Lower lobe of right lung (tissue), 2 donors: ENCODE results near the gene SMIM7. TPM values are rescaled to one million over a fixed set of nuclear protein-coding genes. Genes with fewer than 3 reads are reported as not detected.

Experiments
- ATAC-seq, 2 donors: fragments of 200-7000 bp; cut with Tn5 transposase; one replicate each; pipeline ENCODE4 v1.9.1; 2020 to 2022; ENCODE audit warnings: mild to moderate bottlenecking in 2 of 2, moderate library complexity in 2 of 2
- DNase-seq: peaks from one replicate; pipeline ENCODE4 v3.0.0-alpha.2; 2020
- H3K27ac ChIP-seq: fragments of 200-600 bp; one replicate; pipeline ENCODE4 v1.8.0; 2022
- H3K27me3 ChIP-seq: fragments of 200-600 bp; one replicate; pipeline ENCODE4 v1.8.0; 2022; ENCODE audit warnings: low read depth
- H3K36me3 ChIP-seq: fragments of 200-600 bp; one replicate; pipeline ENCODE4 v1.8.0; 2022; ENCODE audit warnings: mild to moderate bottlenecking
- H3K4me1 ChIP-seq: fragments of 200-600 bp; one replicate; pipeline ENCODE4 v1.8.0; 2022
- H3K4me3 ChIP-seq: fragments of 200-600 bp; one replicate; pipeline ENCODE4 v1.8.0; 2022; ENCODE audit warnings: mild to moderate bottlenecking
- H3K9me3 ChIP-seq: fragments of 200-600 bp; one replicate; pipeline ENCODE4 v1.8.0; 2022
- intact Hi-C: fragments of 100-400 bp; cut with DNase I; formaldehyde crosslinking; loops from one replicate; pipeline ENCODE4 v1.11.0; 2022
- total RNA-seq: library from RNA; stranded (reverse); fragmentation: NEBNext Ultra II Directional; extraction: Animal tissue kit (Norgen Biotek cat#: 25700); gene quantifications from one replicate; pipeline ENCODE4 v1.2.1, GENCODE V29; 2021
- TF ChIP-seq, protein P1 (sequence below): fragments of 200-600 bp; IDR thresholded peaks from one replicate; pipeline ENCODE4 v1.8.0; 2022; ENCODE audit warnings: antibody characterized with exemption, mild to moderate bottlenecking
- donor health status: DM: no; HTN: yes; CAD: no; lungs with severe emphysema.

SMIM7 gene
- total RNA-seq, 1 donor from 2014 or later, result 70.5 TPM

DNA sequence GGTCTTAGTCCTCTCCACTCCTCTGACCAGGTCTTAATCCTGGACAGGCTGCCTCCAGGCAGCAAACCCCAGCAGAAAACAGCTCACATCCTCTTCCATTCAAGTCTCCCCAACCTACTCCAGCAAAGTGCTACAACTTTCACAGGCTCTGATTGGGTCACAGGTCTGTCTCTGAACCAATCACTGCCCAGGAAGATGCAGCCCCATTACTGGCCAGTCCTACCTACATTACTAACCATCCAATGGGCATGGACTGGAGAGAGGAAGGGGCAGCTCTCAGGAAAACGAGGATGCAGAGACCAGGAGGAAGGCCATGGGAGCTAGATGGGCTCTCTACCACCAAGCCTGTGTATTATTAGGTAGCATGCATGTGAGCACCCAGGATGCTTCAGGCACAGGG is 44.1 kb downstream of the SMIM7 start:
- intact Hi-C loops, result no loop called here
- H3K4me1 ChIP-seq, result peaks cover 54% of the 10 kb centered on the region

DNA sequence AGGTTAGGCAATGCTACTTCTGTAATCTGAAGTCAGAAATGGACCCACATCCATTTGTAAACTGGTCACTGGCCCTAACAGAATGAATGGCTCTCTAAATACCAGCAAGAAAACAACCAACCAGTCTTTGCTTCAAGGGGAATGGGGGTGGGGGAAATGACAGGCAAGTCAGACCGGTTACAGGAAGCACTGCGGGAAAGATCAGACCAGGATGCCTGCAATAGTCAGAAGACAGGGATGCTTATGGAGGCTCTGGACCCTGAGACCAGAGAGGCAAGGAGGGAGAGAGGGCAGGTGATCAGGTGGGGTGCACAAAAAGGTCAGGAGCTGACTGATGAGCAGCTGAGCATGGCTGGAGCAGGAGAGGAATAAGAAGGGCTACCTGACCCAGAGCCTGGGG is 45.0 kb downstream of the SMIM7 start:
- H3K27me3 ChIP-seq, result no peaks in the 10 kb centered on the region
- ATAC-seq, result no peak
- no peaks in the 10 kb centered on the region for H3K9me3 ChIP-seq
- H3K27ac ChIP-seq, result no peak overlapping the region
- DNase-seq, result no peak
- intact Hi-C loops, result no loop called here
- no peak overlapping the region for H3K4me3 ChIP-seq
- H3K4me1 ChIP-seq, result peaks cover 57% of the 10 kb centered on the region
- H3K36me3 ChIP-seq, result no peaks in the 10 kb centered on the region
- TF ChIP-seq, protein P1, sequence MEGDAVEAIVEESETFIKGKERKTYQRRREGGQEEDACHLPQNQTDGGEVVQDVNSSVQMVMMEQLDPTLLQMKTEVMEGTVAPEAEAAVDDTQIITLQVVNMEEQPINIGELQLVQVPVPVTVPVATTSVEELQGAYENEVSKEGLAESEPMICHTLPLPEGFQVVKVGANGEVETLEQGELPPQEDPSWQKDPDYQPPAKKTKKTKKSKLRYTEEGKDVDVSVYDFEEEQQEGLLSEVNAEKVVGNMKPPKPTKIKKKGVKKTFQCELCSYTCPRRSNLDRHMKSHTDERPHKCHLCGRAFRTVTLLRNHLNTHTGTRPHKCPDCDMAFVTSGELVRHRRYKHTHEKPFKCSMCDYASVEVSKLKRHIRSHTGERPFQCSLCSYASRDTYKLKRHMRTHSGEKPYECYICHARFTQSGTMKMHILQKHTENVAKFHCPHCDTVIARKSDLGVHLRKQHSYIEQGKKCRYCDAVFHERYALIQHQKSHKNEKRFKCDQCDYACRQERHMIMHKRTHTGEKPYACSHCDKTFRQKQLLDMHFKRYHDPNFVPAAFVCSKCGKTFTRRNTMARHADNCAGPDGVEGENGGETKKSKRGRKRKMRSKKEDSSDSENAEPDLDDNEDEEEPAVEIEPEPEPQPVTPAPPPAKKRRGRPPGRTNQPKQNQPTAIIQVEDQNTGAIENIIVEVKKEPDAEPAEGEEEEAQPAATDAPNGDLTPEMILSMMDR, result no peak

More for the DNA sequence above, 44.1 kb downstream of the SMIM7 start:
- Histone ChIP-seq H3K4me3 (no peak overlapping the region), H3K27me3 (no peaks in the 10 kb centered on the region), H3K9me3 (no peaks in the 10 kb centered on the region), H3K36me3 (no peaks in the 10 kb centered on the region), H3K27ac (no peak overlapping the region)
- ATAC-seq, result no peak
- DNase-seq, result no peak
- TF ChIP-seq, protein P1, result no peak

DNA sequence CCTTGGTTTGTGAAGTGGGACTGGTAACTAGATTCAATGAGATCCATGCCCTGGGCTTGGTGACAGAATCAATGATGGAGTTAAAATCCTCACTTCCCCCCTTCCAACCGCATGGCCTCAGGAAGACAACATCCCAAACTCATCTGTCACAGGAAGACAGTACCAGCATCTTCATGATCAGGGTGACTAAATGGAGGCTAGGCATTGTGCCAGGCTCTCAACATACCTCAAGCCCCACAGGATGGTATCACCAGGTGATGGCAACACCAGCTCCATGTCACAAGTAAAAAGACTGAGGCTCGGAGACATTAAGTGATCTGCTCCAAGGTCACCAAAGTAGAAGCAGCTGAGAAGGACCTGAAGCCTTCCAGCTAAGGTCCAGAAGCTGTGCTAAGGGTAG is 46.1 kb downstream of the SMIM7 start:
- no peak overlapping the region for H3K27ac ChIP-seq
- ATAC-seq (no peak), DNase-seq (no peak)
- no peaks in the 10 kb centered on the region for H3K27me3 ChIP-seq
- intact Hi-C loops, result no loop called here
- no peak overlapping the region for H3K4me3 ChIP-seq
- no peaks in the 10 kb centered on the region for H3K9me3 ChIP-seq
- no peaks in the 10 kb centered on the region for H3K36me3 ChIP-seq
- H3K4me1 ChIP-seq, result peaks cover 55% of the 10 kb centered on the region
- TF ChIP-seq, protein P1, result no peak

DNA sequence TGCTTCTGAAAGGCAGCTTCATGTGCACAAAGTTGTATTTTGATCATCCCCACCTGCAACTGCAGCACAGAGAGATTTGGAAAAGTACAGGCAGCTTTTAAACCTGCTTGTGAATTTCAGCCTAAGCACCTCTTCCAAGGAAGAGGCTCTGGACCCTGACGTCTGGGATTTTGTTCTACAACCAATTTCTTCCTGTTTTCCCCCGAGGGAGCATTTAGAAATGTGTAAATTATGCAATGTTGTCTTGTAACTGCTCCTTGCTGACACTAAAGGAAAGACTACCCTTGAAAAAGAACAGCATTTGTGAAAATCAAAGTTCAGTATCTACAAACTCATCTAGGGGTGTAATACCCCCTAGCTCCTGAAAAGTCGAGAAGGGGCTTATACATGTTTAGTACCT is 47.3 kb downstream of the SMIM7 start:
- ATAC-seq, result no peak
- intact Hi-C loops, result no loop called here
- Histone ChIP-seq H3K27me3 (no peaks in the 10 kb centered on the region), H3K4me3 (no peak overlapping the region), H3K27ac (no peak overlapping the region), H3K4me1 (peaks cover 64% of the 10 kb centered on the region), H3K36me3 (no peaks in the 10 kb centered on the region), H3K9me3 (no peaks in the 10 kb centered on the region)
- TF ChIP-seq, protein P1, result no peak
- DNase-seq, result no peak

DNA sequence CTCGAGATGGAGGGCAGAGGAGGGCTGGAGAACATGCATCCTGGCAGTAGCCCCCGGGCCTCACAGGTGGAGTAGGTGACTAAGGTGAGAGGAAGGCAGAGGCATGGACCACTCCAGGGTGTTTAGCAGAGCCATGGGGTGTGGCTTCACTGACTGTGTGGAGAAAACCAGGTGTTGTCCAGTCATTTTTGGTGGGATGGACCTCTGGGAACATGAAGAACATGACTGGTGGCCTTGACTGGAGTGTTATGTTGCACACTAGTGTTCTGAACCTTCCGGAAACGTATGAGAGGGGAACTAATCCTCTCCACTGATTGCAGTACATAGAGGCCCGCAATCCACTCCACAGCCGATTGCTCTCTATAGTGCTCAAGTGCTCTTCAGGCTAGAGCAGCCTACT is 48.8 kb downstream of the SMIM7 start:
- H3K36me3 ChIP-seq, result no peaks in the 10 kb centered on the region
- ATAC-seq (peak; percentile 84 to 86), DNase-seq (peak; percentile 57)
- H3K4me1 ChIP-seq, result peaks cover 75% of the 10 kb centered on the region
- H3K4me3 ChIP-seq, result no peak overlapping the region
- no peaks in the 10 kb centered on the region for H3K9me3 ChIP-seq
- TF ChIP-seq, protein P1, result no peak
- no peak overlapping the region for H3K27ac ChIP-seq
- intact Hi-C loops, result no loop called here
- H3K27me3 ChIP-seq, result no peaks in the 10 kb centered on the region
